Effector memory CD8-positive, alpha-beta T cell (primary cell): Measurements from ENCODE around the gene UBLCP1.
"Not testable (repeated sequence)": the region's sequence is repeated elsewhere in the genome, so short reads cannot be mapped to it uniquely, and the experiment has no call there.

ENCODE experiments used
- ATAC-seq: fragments of 150-1000 bp; cut with Tn5 transposase; replicated peaks from 2 replicates; pipeline ENCODE4 v1.10.0; 2021; ENCODE audit warnings: mild to moderate bottlenecking, moderate library complexity
- DNase-seq, 3 experiments: peaks; one replicate each; pipeline ENCODE4 v3.0.0; 2021
- H3K27ac Mint-ChIP-seq, 2 donors: one replicate each; pipeline ENCODE4 v1.8.0; 2022; ENCODE audit warnings: mild to moderate bottlenecking in 2 of 2, mixed read lengths in 2 of 2, moderate library complexity in 2 of 2
- H3K27me3 Mint-ChIP-seq, 2 donors: one replicate each; pipeline ENCODE4 v1.8.0; 2022; ENCODE audit warnings: mixed read lengths in 2 of 2
- H3K36me3 Mint-ChIP-seq: one replicate; pipeline ENCODE4 v1.8.0; 2022; ENCODE audit warnings: mild to moderate bottlenecking, moderate library complexity, mixed read lengths; ENCODE audit not compliant: insufficient read depth
- H3K4me1 Mint-ChIP-seq, 2 donors: one replicate each; pipeline ENCODE4 v1.8.0; 2022; ENCODE audit warnings: low read depth in 2 of 2, mixed read lengths in 2 of 2
- H3K4me3 Mint-ChIP-seq, 2 donors: one replicate each; pipeline ENCODE4 v1.8.0; 2022; ENCODE audit warnings: mild to moderate bottlenecking in 2 of 2, mixed read lengths in 2 of 2, moderate library complexity in 2 of 2
- H3K9me3 Mint-ChIP-seq, 2 donors: one replicate each; pipeline ENCODE4 v1.8.0; 2022; ENCODE audit warnings: mixed read lengths in 2 of 2

The UBLCP1 gene

GRCh38 chr5:159260212-159260611 is 2.9 kb upstream of the UBLCP1 start:
- Mint-ChIP-seq H3K36me3 (peaks cover 13% of the 10 kb centered on the region), H3K27ac (peak overlapping the region in 1 of 2 donors; percentile 41), H3K27me3 (peaks cover 12 to 17% of the 10 kb centered on the region in 2 donors), H3K4me1 (peaks cover 22 to 32% of the 10 kb centered on the region in 2 donors)
- DNase-seq, ATAC-seq, H3K4me3 Mint-ChIP-seq, H3K9me3 Mint-ChIP-seq: not testable (repeated sequence)

- Mint-ChIP-seq H3K4me3 (peak overlapping the region; percentile 87 to 93), H3K27ac (peak overlapping the region; percentile 95 to 97), H3K4me1 (peaks cover 29 to 46% of the 10 kb centered on the region in 2 donors), H3K9me3 (no peaks in the 10 kb centered on the region), H3K36me3 (peaks cover 16% of the 10 kb centered on the region), H3K27me3 (no peaks in the 10 kb centered on the region)
- peak in 1 of 3 experiments; percentile 3 for DNase-seq
- ATAC-seq, result peak; percentile 5
Measured at GRCh38 chr5:159262472-159262858, 625 bp upstream of the UBLCP1 start.

GRCh38 chr5:159263569-159263905 is 447 bp downstream of the UBLCP1 start:
- DNase-seq (no peak), ATAC-seq (peak; percentile 19)
- H3K9me3 Mint-ChIP-seq, result no peaks in the 10 kb centered on the region
- H3K36me3 Mint-ChIP-seq, result peaks cover 17% of the 10 kb centered on the region
- peaks cover 35 to 51% of the 10 kb centered on the region in 2 donors for H3K4me1 Mint-ChIP-seq
- no peaks in the 10 kb centered on the region for H3K27me3 Mint-ChIP-seq
- peak overlapping the region; percentile 87 to 93 for H3K4me3 Mint-ChIP-seq
- H3K27ac Mint-ChIP-seq, result peak overlapping the region; percentile 95 to 97

- not testable (repeated sequence) for H3K9me3 Mint-ChIP-seq, ATAC-seq, H3K27me3 Mint-ChIP-seq, H3K27ac Mint-ChIP-seq, DNase-seq, H3K4me3 Mint-ChIP-seq
- Mint-ChIP-seq H3K4me1 (peaks cover 33 to 48% of the 10 kb centered on the region in 2 donors), H3K36me3 (peaks cover 46% of the 10 kb centered on the region)
Measured at GRCh38 chr5:159266764-159267163, 3.7 kb downstream of the UBLCP1 start.

- Mint-ChIP-seq H3K27ac (no peak overlapping the region), H3K27me3 (no peaks in the 10 kb centered on the region), H3K4me3 (no peak overlapping the region), H3K36me3 (peaks cover 47% of the 10 kb centered on the region), H3K9me3 (no peaks in the 10 kb centered on the region), H3K4me1 (peaks cover 13 to 29% of the 10 kb centered on the region in 2 donors)
- ATAC-seq (no peak), DNase-seq (no peak)
Measured at GRCh38 chr5:159269723-159270122, 6.6 kb downstream of the UBLCP1 start.

- DNase-seq (no peak), ATAC-seq (no peak)
- H3K27me3 Mint-ChIP-seq, result no peaks in the 10 kb centered on the region
- H3K36me3 Mint-ChIP-seq, result peaks cover 69% of the 10 kb centered on the region
- no peak overlapping the region for H3K27ac Mint-ChIP-seq
- H3K9me3 Mint-ChIP-seq, result no peaks in the 10 kb centered on the region
- peaks cover 1 to 18% of the 10 kb centered on the region in 2 donors for H3K4me1 Mint-ChIP-seq
- H3K4me3 Mint-ChIP-seq, result no peak overlapping the region
Measured at GRCh38 chr5:159273923-159274322, 10.8 kb downstream of the UBLCP1 start.

- H3K27ac Mint-ChIP-seq, result no peak overlapping the region
- H3K4me1 Mint-ChIP-seq, result peaks cover 1 to 18% of the 10 kb centered on the region in 2 donors
- no peak for DNase-seq
- H3K27me3 Mint-ChIP-seq, result no peaks in the 10 kb centered on the region
- H3K36me3 Mint-ChIP-seq, result peaks cover 63% of the 10 kb centered on the region
- H3K4me3 Mint-ChIP-seq, result no peak overlapping the region
- no peak for ATAC-seq
- no peaks in the 10 kb centered on the region for H3K9me3 Mint-ChIP-seq
Measured at GRCh38 chr5:159274676-159275075, 11.6 kb downstream of the UBLCP1 start.

GRCh38 chr5:159286420-159287035 is 23.4 kb downstream of the UBLCP1 start:
- H3K27ac Mint-ChIP-seq, result no peak overlapping the region
- DNase-seq (peak in 1 of 3 experiments; percentile 9), ATAC-seq (peak; percentile 41)
- no peak overlapping the region for H3K4me3 Mint-ChIP-seq
- H3K9me3 Mint-ChIP-seq, result no peaks in the 10 kb centered on the region
- peaks cover 13% of the 10 kb centered on the region for H3K36me3 Mint-ChIP-seq
- H3K27me3 Mint-ChIP-seq, result no peaks in the 10 kb centered on the region
- no peaks in the 10 kb centered on the region for H3K4me1 Mint-ChIP-seq

- DNase-seq (no peak), ATAC-seq (no peak)
- H3K36me3 Mint-ChIP-seq, result no peaks in the 10 kb centered on the region
- H3K27ac Mint-ChIP-seq, result peak overlapping the region in 1 of 2 donors; percentile 44
- no peaks in the 10 kb centered on the region for H3K4me1 Mint-ChIP-seq
- H3K9me3 Mint-ChIP-seq, result no peaks in the 10 kb centered on the region
- H3K4me3 Mint-ChIP-seq, result no peak overlapping the region
- no peaks in the 10 kb centered on the region for H3K27me3 Mint-ChIP-seq
Measured at GRCh38 chr5:159290741-159291140, 27.7 kb downstream of the UBLCP1 start.

- Mint-ChIP-seq H3K4me1 (no peaks in the 10 kb centered on the region), H3K27ac (no peak overlapping the region), H3K9me3 (peaks cover 0 to 2% of the 10 kb centered on the region in 2 donors), H3K27me3 (peaks cover 6 to 8% of the 10 kb centered on the region in 2 donors), H3K36me3 (no peaks in the 10 kb centered on the region), H3K4me3 (no peak overlapping the region)
- DNase-seq (no peak), ATAC-seq (no peak)
Measured at GRCh38 chr5:159294921-159295320, 31.8 kb downstream of the UBLCP1 start.

GRCh38 chr5:159297300-159297699 is 34.2 kb downstream of the UBLCP1 start:
- ATAC-seq, H3K4me3 Mint-ChIP-seq, H3K27ac Mint-ChIP-seq, H3K4me1 Mint-ChIP-seq, DNase-seq, H3K36me3 Mint-ChIP-seq, H3K9me3 Mint-ChIP-seq: not testable (repeated sequence)
- peaks cover 14 to 21% of the 10 kb centered on the region in 2 donors for H3K27me3 Mint-ChIP-seq

GRCh38 chr5:159301466-159301865 is 38.4 kb downstream of the UBLCP1 start:
- Mint-ChIP-seq H3K27ac (no peak overlapping the region), H3K36me3 (no peaks in the 10 kb centered on the region), H3K4me3 (no peak overlapping the region), H3K9me3 (peaks cover 9 to 17% of the 10 kb centered on the region in 2 donors), H3K4me1 (no peaks in the 10 kb centered on the region), H3K27me3 (peaks cover 35 to 37% of the 10 kb centered on the region in 2 donors)
- ATAC-seq (no peak), DNase-seq (no peak)

GRCh38 chr5:159301929-159302860 is 39.1 kb downstream of the UBLCP1 start:
- H3K4me1 Mint-ChIP-seq, result not testable (repeated sequence)

GRCh38 chr5:159303286-159303685 is 40.2 kb downstream of the UBLCP1 start:
- H3K27me3 Mint-ChIP-seq, result peaks cover 40 to 47% of the 10 kb centered on the region in 2 donors

More at GRCh38 chr5:159301929-159302860, 39.1 kb downstream of the UBLCP1 start:
- H3K27ac Mint-ChIP-seq, ATAC-seq, H3K4me3 Mint-ChIP-seq, DNase-seq, H3K36me3 Mint-ChIP-seq: not testable (repeated sequence)
- H3K9me3 Mint-ChIP-seq, result peaks cover 9 to 17% of the 10 kb centered on the region in 2 donors
- peaks cover 35 to 37% of the 10 kb centered on the region in 2 donors for H3K27me3 Mint-ChIP-seq

More at GRCh38 chr5:159303286-159303685, 40.2 kb downstream of the UBLCP1 start:
- Mint-ChIP-seq H3K4me3 (no peak overlapping the region), H3K27ac (no peak overlapping the region), H3K9me3 (peaks cover 9 to 17% of the 10 kb centered on the region in 2 donors), H3K4me1 (no peaks in the 10 kb centered on the region), H3K36me3 (no peaks in the 10 kb centered on the region)
- ATAC-seq (no peak), DNase-seq (no peak)
